ENCODE data around the gene METAP1D.

METAP1D gene

GRCh38 chr2:172091000-172091641, 91.4 kb downstream of the METAP1D start:
- Mint-ChIP-seq H3K27ac (no peak overlapping the region), H3K27me3 (peaks cover 31% of the 10 kb centered on the region), H3K36me3 (peaks cover 1% of the 10 kb centered on the region), H3K9me3 (peaks cover 1% of the 10 kb centered on the region), H3K4me3 (no peak overlapping the region), H3K4me1 (peaks cover 8% of the 10 kb centered on the region)
- DNase-seq (ENCODE audit: low spot score in 2 of 2) (no peak), ATAC-seq (ENCODE audit: low read depth) (no peak)

- H3K27ac Mint-ChIP-seq: no peak overlapping the region
- ATAC-seq (ENCODE audit: low read depth) (no peak), DNase-seq (ENCODE audit: low spot score in 2 of 2) (no peak)
- H3K9me3 Mint-ChIP-seq: peaks cover 1% of the 10 kb centered on the region
- peaks cover 12% of the 10 kb centered on the region for H3K4me1 Mint-ChIP-seq
- no peak overlapping the region for H3K4me3 Mint-ChIP-seq
- H3K27me3 Mint-ChIP-seq: peaks cover 34% of the 10 kb centered on the region
- H3K36me3 Mint-ChIP-seq: peaks cover 1% of the 10 kb centered on the region
Observed at GRCh38 chr2:172091761-172092566, 92.2 kb downstream of the METAP1D start.

- ATAC-seq (ENCODE audit: low read depth): no peak
- Mint-ChIP-seq H3K9me3 (peaks cover 1% of the 10 kb centered on the region), H3K4me1 (peaks cover 12% of the 10 kb centered on the region), H3K27me3 (peaks cover 32% of the 10 kb centered on the region), H3K36me3 (peaks cover 1% of the 10 kb centered on the region), H3K27ac (peak overlapping the region; percentile 29), H3K4me3 (no peak overlapping the region)
- no peak for DNase-seq (ENCODE audit: low spot score in 2 of 2)
Observed at GRCh38 chr2:172092716-172093415, 93.1 kb downstream of the METAP1D start.

GRCh38 chr2:172093416-172094293, 93.9 kb downstream of the METAP1D start:
- DNase-seq (ENCODE audit: low spot score in 2 of 2) (no peak), ATAC-seq (ENCODE audit: low read depth) (no peak)
- Mint-ChIP-seq H3K27me3 (peaks cover 29% of the 10 kb centered on the region), H3K4me1 (peaks cover 15% of the 10 kb centered on the region), H3K4me3 (no peak overlapping the region), H3K27ac (peak overlapping the region; percentile 29), H3K9me3 (peaks cover 3% of the 10 kb centered on the region), H3K36me3 (peaks cover 1% of the 10 kb centered on the region)

- Mint-ChIP-seq H3K36me3 (peaks cover 1% of the 10 kb centered on the region), H3K27ac (no peak overlapping the region), H3K9me3 (peaks cover 3% of the 10 kb centered on the region), H3K4me1 (peaks cover 16% of the 10 kb centered on the region), H3K4me3 (no peak overlapping the region), H3K27me3 (peaks cover 29% of the 10 kb centered on the region)
- ATAC-seq (ENCODE audit: low read depth) (no peak), DNase-seq (ENCODE audit: low spot score in 2 of 2) (peak in 1 of 2 donors; percentile 28)
Observed at GRCh38 chr2:172094294-172095145, 94.8 kb downstream of the METAP1D start.

GRCh38 chr2:172095146-172095904, 95.6 kb downstream of the METAP1D start:
- Mint-ChIP-seq H3K36me3 (no peaks in the 10 kb centered on the region), H3K9me3 (peaks cover 3% of the 10 kb centered on the region), H3K27ac (no peak overlapping the region), H3K4me3 (peak overlapping the region; percentile 69), H3K4me1 (peaks cover 16% of the 10 kb centered on the region), H3K27me3 (peaks cover 27% of the 10 kb centered on the region)
- ATAC-seq (ENCODE audit: low read depth): peak; percentile 79
- peak in 1 of 2 donors; percentile 57 for DNase-seq (ENCODE audit: low spot score in 2 of 2)

- Mint-ChIP-seq H3K27me3 (peaks cover 27% of the 10 kb centered on the region), H3K9me3 (peaks cover 3% of the 10 kb centered on the region), H3K36me3 (no peaks in the 10 kb centered on the region), H3K27ac (peak overlapping the region; percentile 47), H3K4me1 (peaks cover 16% of the 10 kb centered on the region), H3K4me3 (no peak overlapping the region)
- ATAC-seq (ENCODE audit: low read depth): no peak
- peak in 1 of 2 donors; percentile 23 for DNase-seq (ENCODE audit: low spot score in 2 of 2)
Observed at GRCh38 chr2:172095905-172096625, 96.3 kb downstream of the METAP1D start.

GRCh38 chr2:172096626-172097547, 97.1 kb downstream of the METAP1D start:
- Mint-ChIP-seq H3K27me3 (peaks cover 28% of the 10 kb centered on the region), H3K36me3 (no peaks in the 10 kb centered on the region), H3K27ac (peak overlapping the region; percentile 47), H3K4me1 (peaks cover 21% of the 10 kb centered on the region), H3K4me3 (peak overlapping the region; percentile 37), H3K9me3 (peaks cover 3% of the 10 kb centered on the region)
- ATAC-seq (ENCODE audit: low read depth): no peak
- peak in 1 of 2 donors; percentile 22 for DNase-seq (ENCODE audit: low spot score in 2 of 2)

GRCh38 chr2:172097557-172098131, 97.9 kb downstream of the METAP1D start:
- Mint-ChIP-seq H3K36me3 (no peaks in the 10 kb centered on the region), H3K9me3 (peaks cover 3% of the 10 kb centered on the region), H3K27me3 (peaks cover 29% of the 10 kb centered on the region), H3K4me1 (peaks cover 23% of the 10 kb centered on the region), H3K27ac (no peak overlapping the region), H3K4me3 (no peak overlapping the region)
- DNase-seq (ENCODE audit: low spot score in 2 of 2) (no peak), ATAC-seq (ENCODE audit: low read depth) (no peak)

- Mint-ChIP-seq H3K4me1 (peaks cover 25% of the 10 kb centered on the region), H3K27ac (peak overlapping the region; percentile 32), H3K4me3 (peak overlapping the region; percentile 28), H3K36me3 (no peaks in the 10 kb centered on the region), H3K9me3 (peaks cover 3% of the 10 kb centered on the region), H3K27me3 (peaks cover 27% of the 10 kb centered on the region)
- no peak for DNase-seq (ENCODE audit: low spot score in 2 of 2)
- ATAC-seq (ENCODE audit: low read depth): no peak
Observed at GRCh38 chr2:172098287-172098649, 98.5 kb downstream of the METAP1D start.

All from memory B cell (primary cell).